Thyroid gland (tissue), 4 donors: ENCODE results near the gene SEMA4C.

ENCODE experiments used
- CTCF ChIP-seq, 6 experiments: fragments of 200-600 bp in 3 of 6; fragments of 450-650 bp in 3 of 6; sonication (generic) in 3 of 6; IDR thresholded peaks; one replicate each; pipeline ENCODE4 v1.5.1; 2016 to 2019; ENCODE audit warnings: antibody characterized with exemption in 6 of 6, mild to moderate bottlenecking in 2 of 6, inconsistent platforms in 1 of 6, moderate library complexity in 1 of 6
- POLR2A ChIP-seq, 2 donors: fragments of 450-650 bp; IDR thresholded peaks; one replicate each; pipeline ENCODE4 v1.6.1; 2017; ENCODE audit warnings: antibody characterized with exemption in 2 of 2, mild to moderate bottlenecking in 2 of 2, moderate library complexity in 1 of 2

GRCh38 chr2:96883306-96883705 is 13.4 kb upstream of the SEMA4C start:
- no peak for TF ChIP-seq CTCF (IDR thresholded peaks at IDR 0.05)
- no peak for TF ChIP-seq POLR2A (IDR thresholded peaks at IDR 0.05)
